HG03469 (cell line): ENCODE results near the gene KLC1.

Experiments
- ATAC-seq: cut with Tn5 transposase; IDR thresholded peaks from one replicate; pipeline ENCODE4 v1.9.1; 2021; ENCODE audit warnings: mild to moderate bottlenecking, moderate library complexity, moderate number of reproducible peaks; ENCODE audit not compliant: unreplicated experiment

KLC1 gene

DNA sequence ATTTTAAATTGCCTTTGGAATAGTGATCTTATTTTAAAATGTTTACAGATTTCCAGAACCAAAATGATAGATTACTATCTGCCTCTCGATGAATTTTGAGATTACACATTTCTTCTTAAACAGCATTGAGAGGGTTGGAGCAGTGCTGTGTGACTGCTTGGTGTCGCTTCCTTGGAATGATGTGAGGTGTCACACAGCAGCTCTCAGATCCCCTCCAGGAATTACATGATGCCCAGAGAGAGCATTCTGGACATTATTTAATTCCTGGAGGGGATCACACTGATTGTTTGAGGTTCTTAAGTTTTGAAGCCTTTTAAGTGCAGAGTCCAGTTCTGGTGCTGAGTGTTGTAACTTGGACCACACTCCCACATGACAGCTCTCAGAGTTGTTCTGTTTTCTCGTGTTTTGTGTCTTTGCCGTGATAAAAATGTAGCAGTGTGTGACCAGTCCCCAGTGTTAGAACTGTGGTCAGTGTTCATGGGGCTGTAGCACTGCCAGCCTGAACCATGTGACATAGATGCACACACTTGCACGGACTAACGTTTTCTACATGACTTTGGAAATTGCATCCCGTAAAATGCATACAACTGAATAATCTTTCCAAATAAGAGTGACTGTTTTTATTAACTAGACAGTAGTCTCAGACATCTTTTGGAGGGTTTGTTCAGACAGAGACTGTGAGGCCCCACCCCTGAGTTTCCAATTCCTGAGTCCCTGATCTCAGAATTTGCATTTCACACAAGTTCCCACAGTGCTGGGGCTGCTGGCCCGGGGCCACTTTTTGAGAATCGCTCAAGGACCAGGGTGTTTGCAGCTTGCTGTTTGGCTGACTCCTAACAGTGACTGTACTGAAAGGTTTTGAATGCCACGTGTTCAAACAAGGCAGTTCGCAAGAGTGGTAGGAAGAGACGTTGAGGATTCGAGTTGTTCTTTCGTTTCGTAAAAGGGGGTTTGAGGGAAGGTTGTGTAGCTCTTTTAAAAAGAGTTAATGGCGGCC is 60.2 kb downstream of the KLC1 start:
- ATAC-seq, result no peak

DNA sequence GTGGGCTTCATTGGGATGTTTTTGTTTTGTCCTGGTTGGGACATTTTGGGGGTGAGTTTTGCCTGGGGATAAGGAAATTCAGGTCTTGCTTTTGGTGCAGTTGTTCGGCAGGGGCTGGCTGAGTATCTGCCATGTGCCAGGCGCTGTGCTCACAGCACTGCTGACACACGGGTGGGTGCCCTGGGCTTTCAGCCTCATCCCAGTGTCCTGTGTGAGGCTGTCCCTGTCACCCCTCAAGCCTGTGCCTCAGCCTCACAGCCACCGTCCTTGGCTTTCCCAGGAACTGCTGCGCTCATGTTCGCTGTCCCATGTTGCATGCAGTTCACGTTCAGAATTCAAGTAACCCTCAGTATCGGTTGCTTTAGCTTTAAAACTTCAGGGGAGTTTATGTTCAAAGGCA is 61.3 kb downstream of the KLC1 start:
- no peak for ATAC-seq

DNA sequence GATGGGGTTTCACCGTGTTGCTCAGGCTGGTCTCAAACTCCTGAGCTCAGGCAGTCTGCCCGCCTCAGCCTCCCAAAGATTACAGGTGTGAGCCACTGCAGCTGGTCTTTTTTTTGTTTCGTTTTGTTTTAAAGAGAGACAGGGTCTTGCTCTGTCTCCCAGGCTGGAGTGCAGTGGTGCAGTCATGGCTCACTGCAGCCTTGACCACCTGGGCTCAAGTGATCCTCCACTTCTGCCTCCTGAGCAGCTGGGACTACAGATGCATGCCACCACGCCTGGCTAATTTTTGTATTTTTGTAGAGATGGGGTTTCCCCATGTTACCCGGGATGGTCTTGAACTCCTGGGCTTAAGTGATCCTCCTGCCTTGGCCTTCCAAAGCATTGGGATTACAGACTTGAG is 62.6 kb downstream of the KLC1 start:
- ATAC-seq, result peak; percentile 50

DNA sequence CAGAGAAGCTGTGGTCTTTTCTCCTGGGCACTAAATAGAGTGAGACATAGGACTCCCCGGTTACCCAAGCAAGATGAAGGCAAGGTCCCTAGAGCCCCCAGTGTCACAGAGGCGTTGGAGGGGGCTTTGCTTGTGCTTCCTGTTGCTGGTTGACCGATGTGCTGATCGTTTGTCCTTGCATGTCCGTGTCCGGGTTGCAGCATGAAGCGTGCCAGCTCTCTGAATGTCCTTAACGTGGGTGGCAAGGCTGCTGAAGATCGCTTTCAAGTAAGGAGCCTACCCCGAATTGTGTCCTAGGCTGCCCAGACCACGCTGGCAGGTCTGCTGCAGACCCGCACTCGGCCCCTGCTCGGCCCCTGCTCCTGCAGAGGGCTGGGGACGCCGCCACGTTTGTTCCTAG is 63.1 kb downstream of the KLC1 start:
- ATAC-seq, result no peak

DNA sequence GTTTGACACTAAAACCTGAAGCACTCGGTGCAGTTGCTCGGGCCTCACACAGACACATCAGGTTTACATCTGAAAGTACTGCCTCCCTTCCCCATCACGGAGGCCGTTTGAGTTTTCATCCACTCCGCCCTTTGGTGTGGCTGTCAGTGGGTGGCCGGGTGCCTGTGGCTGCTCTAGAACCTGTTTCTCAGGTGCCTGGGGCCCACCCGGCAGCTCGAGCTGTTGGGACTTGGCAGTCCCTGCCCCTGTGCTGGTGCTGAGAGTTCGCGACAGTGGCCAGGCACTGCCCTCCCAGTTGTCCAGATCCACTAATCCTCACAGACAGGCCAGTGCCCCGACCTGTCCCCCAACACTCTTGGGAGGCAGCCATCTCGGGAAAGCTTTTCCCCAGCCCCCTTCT is 63.9 kb downstream of the KLC1 start:
- no peak for ATAC-seq

DNA sequence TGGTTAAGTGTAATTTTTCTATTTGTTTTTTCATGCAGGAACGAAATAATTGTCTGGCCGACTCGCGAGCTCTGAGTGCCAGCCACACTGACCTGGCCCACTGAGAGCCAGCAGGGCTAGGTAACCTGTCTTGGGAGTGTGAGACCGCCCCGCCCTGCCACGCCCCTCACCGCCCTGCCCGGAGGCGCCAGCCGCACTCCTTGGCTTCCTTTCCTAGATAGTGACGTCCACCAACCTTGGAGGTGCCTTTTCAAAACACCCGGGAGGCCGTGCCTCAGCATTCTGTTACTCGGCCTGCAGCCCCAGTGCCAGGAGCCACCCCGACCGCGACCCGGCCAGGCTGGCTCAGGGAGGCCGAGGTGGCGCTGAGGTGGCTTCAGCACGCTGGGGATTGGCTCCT is 64.5 kb downstream of the KLC1 start:
- ATAC-seq, result no peak

DNA sequence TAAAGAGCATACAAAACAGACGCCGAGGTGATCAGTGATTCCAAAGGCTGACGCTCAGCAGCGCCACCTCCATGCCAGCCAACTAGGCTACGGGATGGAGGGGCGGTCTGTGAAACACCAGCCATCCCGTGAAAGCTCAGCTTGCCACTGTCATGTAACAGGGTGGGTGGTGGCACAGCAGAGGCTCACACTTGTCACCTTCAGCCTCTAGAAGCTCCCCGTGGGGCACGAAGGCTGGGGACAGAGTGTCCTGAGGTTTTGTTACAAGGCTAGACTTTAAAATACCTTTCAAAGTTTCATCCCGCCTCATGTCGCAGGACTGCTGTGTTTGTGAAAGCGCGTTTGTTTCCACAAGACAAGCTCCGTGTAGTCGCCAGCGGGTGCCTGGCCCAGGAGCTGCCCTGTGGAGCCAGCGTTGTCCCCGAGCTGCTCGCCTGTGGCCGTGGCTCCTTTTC is 65.6 kb downstream of the KLC1 start:
- ATAC-seq, result no peak

DNA sequence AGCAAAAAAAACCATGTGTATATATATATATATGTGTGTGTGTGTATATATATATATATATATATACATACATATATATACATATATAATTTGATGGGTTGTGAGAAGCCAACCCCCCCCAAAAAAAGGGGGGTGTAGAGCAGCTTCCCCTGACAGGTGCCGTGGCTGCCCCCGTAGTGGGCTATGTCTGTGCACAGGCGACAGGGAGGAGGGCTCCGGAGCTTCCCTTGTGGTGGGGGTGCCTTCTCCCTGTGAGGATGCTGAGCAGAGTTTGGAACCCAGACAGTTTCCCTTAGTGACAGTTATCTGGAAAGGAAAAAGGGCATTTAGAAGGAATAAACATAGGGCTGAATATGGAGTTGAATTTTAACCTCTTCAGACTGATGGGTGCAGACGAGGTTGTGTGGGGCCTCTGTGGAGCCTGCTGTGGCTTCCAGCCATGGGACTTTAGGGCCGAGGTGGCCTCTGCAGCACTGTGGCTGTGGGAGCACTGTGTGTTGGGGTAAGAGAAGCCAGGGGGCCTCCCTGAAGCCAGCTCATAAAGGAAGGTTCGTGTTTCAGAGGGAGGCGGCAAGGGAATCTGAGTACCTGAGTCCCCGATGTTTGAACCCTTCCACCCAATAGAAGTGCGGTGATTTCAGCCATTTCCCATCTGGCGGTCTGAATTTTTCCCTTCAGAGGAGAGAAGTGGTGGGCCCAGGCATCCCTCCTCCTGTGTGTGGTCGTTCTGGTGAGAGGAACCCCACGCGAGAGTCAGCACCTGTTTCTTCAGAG is 66.5 kb downstream of the KLC1 start:
- ATAC-seq, result no peak

DNA sequence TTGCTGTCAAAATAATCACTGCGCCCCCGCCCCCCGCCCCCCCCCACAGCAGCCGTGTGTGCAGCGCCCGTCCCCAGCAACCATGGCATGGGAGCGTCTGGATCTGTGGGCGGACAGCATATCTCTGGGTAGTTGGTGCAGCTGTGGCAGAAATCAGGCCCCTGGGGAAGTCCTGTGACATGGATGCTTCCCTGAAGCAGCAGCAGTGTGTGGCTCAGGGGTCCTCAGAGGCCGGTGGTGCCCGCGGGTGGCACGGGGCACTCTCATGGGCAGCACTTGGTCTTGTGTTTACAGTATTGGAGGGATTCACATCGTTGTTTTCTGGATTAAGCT is 67.0 kb downstream of the KLC1 start:
- ATAC-seq, result no peak

DNA sequence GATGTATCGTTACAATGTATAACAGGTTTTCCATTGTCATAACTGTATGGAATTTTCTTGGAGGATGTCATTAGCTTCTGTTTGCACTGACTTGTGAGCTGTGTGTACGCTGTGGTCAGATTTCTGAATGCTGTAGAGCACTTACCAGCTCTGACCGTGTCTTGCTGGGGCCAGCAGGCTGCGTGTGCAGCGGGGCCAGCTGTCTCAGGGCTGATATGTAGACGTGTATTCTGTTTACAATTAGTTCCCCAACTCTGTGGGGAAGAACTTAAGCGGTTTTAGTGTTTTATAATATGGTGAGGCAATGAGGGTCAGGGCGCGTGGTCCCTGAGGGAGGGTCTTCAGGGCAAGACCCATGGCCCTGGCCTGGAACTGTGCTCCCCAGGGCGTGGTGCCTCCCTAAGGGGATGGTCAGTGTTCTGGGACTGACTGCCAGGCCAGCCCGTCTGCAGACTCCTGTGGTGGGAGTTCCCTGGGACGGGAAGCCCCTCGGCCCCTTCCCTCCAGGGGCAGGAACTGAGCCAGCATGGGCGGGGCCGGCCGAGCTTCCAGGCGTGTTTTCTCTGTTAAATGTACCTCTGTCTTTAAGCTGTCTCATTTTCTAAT is 67.6 kb downstream of the KLC1 start:
- ATAC-seq, result no peak

DNA sequence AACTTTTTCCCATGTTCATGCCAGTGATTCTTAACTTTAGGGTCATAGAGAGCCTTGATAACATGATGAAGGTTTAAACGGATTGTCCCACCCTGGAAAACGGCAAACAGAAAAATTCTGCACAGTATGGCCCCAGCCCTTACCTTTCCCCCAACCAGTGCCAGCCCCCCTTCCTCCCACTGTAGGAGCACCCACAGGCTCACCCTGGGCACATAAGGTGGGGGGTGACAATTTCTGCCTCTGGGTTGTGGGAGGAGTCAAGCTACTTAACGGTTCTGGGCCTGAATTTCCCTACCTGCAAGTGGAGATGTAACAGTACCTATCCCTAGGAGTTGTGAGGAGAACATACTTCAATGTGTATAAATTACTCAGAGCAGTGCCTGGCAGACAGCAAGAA is 68.2 kb downstream of the KLC1 start:
- ATAC-seq, result no peak

DNA sequence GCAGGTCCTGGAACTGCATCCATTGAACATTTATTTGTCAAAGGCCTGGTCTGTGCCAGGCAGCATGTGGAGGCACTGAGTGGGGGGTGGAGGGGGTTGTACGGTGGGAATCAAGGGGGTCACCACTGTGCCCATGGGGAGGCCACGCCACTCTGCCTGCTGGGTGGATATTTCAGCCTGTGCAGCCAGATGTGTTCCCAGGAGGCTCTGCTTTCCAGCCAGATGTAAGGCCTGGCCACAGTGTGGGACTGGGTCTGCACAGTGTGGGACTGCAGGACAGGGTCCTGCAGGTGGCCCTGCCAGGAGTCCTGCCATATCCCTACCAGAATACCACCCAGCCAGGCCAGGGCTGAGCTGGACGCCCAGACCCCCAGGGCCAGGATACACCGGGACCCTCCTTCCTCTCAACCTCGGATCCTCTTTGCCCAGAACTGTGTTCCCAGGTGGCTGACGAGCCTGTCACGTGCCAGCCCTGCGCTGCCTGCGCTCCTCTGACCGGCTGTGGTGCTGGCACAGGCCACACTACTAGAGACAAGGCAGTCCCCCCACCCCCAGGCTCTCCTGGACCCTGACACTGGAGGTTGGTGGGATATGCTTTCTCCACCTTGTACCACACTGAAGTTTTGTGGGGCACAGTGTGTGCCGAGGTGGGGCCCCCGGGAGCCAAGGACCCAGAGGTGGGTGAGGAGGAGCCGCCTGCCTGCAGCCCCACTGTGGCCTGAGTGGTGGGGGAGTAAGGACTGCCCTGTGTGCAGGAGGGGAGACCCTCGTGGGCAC is 68.8 kb downstream of the KLC1 start:
- ATAC-seq, result no peak

DNA sequence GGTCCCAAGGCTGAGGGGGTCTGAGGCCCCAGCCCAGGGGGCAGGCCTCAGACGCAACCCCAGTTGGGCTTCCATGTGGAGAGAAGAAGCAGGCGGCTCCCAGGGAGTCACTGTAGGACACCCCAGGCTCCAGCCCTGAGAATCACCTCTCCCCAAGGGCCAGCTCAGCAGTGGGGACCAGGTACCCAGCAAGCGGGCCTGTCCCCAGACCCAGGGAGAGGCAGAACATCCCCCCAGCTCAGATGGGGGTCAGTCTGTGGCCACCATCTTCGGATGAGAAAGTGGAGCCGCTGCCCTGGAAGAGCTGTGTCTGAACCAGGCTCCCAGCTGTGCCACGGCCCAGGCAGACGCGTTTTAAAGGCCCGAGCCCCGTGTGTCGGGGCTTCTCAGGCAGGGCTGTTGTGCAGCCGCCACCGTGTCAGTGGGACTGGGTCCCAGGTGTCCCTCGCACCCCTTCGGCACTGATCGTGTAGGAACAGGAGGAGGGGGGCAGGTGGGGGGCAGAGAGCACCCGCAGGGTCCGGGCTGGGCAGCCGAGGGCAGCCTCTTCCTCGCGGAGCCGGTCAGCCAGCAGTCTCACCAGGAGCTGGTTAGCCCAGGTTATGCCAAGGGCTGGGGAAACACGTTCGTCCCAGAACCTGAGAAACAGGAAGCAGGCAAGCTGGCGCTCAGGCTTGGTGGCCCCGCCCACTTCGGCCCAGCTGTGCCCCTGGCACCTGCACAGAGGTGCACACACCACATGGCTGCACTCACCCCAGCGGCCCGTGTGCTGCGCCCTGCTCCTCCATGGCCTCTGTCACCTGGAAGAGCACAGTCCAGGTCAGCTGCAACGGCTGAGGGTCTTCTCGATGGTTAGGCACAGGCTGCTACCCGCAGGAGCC is 69.6 kb downstream of the KLC1 start:
- ATAC-seq, result no peak

DNA sequence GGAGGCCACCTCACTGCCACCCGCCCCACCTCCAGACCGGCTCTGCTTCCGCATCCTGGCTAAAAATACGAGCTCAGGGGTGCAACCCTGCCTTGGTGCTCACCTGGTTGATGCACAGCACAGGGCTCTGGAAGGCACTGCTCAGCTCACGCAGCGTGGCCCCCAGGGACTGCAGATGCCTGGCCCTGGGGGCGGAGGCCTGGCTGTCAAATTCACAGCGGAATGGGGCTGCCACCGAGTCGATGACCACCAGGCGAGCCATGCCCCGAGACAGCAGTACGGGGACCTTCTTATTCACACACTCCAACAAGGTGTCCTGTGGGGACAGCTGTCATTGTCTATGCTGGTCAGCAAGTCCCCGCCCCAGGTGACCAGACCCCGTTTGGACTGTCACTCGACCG is 70.2 kb downstream of the KLC1 start:
- no peak for ATAC-seq

DNA sequence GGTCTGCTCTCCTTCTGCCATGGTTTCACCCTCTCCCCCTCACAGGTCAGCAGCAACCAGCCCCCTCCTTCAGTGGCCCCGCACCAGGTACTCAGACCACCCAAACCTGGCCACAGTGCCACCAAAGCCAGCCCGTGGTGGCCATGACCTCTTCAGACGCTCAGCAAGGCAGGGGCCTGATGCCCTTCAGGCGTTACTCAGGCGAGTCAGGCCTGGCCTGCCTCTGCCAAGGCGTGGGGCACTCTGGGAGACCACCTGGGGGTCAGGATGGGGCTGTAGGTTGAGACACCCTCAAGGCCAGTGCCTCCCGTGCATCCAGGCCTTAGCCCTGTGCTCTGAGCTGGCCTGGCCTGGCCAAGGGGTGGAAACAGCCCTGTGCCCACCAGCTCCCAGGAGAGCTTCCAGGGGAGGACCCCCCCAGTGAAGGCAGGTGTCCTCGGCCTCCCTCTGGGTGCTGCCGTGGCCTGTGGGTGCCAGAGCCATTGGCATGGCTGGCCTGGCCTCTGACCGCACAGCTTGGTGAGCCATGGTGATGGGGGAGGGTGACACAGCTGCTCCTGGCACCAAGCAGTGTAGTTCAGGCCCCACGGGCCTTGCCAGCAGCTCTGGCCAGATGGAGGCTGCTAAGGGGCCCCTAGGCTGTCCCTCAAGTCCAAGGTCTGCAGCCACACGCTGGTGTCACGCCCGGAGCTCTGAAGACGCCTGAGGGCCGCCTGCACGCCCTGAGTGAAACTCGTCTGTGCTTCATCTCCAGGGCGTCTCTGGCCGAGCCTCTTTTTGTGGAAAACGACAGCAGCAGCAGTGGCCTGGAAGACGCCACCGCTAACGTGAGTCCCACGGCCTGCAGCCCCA is 71.1 kb downstream of the KLC1 start:
- no peak for ATAC-seq

DNA sequence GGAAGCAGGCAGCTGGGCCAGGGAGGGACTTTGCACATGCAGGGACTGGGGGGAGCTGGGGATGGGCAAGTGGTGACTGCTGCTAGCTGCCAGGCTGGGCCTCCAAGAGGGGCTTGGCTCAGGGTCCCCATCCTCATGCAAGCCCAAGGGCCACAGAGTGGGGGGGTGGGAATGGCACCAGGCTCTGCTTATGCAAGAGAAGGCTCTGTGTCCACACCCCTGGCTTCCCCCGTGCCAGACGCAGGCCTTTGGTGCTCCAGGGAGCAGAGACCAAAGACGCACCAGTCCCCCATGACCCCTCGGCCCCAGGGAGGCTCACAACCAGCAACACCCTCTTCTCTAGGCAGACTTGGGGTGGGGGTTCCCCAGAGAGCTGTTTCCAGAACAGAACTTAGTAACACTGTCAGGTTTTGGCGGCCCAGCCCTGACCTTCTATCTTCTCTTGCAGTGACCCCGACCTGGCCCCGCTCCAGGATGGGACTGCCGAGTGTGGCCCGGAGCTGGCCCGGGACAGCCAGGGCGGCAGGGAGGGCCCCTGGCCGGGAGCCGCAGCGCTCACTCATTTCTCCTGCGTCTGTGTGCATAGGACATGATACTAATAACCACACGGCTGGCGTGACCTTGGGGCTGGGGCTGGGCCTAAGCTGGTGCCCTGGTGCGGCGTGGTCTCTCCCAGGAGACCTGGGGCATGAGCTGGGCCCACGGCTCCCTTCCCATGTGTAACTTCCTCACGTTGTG is 71.9 kb downstream of the KLC1 start:
- no peak for ATAC-seq

DNA sequence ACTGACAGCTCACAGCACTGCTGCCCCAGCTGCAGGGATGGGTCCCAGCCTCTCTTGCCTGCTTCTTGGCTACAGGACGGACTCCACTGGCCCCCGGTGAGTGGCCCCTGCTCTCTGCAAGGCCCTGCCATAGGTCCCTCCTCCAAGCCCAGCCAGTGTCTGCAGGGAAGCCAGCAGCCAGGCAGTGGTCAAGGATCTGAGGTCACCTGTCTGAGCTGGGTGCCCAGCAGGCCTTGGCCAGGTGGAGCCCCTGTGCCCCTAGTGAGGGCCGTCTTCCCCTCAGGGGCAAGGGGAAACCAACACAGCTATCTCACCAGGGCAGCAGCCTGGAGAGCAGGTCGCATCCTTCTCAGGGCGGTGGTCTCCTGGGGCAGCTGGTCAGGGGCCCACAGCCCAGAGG is 73.1 kb downstream of the KLC1 start:
- no peak for ATAC-seq
